ENCODE measurements around the gene ATP8A2.

- TF ChIP-seq EZH2 (IDR thresholded peaks at IDR 0.05): no peak
- TF ChIP-seq POLR2AphosphoS5 (IDR thresholded peaks at IDR 0.05; ENCODE audit: borderline replicate concordance, low read depth, low read length): no peak
Observed at GRCh38 chr13:25990801-25991200, 619.0 kb downstream of the ATP8A2 start.
